Skin epidermis (tissue), 12 donors: Measurements from ENCODE around the gene POM121.
"Not testable (repeated sequence)": the region's sequence is repeated elsewhere in the genome, so short reads cannot be mapped to it uniquely, and the experiment has no call there.

Experiments
- H3K27ac ChIP-seq, 21 experiments: fragments of 200-600 bp; sonication (generic) in 11 of 21; one replicate each; pipeline ENCODE4 v1.5.0; 2020; ENCODE audit warnings: mild to moderate bottlenecking in 3 of 21, inconsistent platforms in 2 of 21, moderate library complexity in 2 of 21
- H3K4me3 ChIP-seq, 7 experiments: fragments of 200-600 bp; sonication (generic) in 2 of 7; one replicate each; pipeline ENCODE4 v1.5.0; 2020; ENCODE audit warnings: inconsistent platforms in 2 of 7, mild to moderate bottlenecking in 2 of 7, moderate library complexity in 1 of 7

Gene POM121

DNA sequence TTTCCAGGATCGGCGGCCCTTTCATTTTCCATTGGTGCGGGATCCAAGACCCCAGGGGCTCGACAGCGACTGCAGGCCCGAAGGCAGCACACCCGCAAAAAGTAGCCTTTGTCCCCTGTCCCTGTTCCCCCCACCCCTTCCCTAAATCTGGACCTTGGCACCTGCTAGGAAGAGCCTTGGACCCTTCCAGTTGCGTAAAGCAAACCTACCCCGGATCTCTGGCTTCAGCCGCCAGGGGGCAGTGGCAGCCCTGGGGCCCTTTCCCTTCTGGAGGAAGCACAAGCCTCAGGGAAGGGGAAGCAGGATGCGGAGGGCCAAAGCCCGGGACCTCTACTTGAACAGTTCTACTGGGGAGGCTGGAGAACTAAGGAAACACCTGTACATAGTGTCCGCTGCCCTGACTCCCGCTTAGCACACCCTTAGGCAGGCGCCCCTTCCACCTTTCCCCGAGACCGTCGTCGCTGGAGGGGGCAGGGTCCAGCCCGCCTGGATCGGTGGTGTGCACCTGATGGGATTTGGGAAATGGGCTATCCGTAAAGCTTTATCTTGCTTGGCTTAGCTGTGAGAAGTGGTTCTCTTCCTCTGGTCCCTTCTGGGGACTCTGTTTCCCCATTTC lies 21.3 kb downstream of the POM121 start:
- H3K27ac ChIP-seq, H3K4me3 ChIP-seq: not testable (repeated sequence)

DNA sequence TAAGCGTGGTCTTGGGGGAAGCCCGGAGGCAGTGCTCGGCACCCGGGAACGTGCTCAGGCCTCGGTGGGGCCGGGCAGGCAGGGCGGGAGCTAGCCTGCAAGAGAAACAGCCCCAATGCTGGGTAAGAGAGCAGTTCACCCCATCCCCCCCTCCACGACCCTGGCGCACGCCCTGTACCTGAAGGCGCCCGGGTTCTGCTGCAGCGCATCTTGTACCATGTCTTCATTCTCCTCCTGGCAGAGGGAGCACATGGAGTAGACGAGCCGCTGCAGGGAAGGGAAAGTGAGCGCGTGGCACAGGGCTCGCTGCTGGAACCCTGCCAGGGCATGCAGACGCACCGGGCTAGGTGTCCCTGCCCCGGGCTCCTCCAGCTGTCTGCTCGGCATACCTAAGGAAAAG lies 23.8 kb downstream of the POM121 start:
- H3K27ac ChIP-seq, H3K4me3 ChIP-seq: not testable (repeated sequence)

DNA sequence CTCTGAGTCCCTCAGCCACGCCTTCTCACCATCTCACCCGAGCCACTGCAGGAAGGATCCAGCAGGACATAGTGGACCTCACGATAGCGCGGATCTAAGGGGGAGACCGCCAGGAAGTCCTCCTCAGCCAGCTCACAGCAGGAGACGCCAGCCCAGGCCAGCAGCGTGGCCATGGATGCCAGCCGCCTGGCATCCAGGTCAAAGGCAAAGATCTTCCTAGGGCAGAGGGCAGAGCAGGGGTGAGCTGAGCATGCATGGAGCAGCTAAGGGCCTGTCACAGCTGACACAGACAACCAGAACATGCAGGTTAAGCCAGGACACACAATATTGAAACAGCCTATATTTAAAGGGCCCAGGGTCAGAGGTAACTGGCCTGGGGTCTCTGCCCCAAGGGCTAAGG lies 24.4 kb downstream of the POM121 start:
- H3K27ac ChIP-seq, H3K4me3 ChIP-seq: not testable (repeated sequence)

DNA sequence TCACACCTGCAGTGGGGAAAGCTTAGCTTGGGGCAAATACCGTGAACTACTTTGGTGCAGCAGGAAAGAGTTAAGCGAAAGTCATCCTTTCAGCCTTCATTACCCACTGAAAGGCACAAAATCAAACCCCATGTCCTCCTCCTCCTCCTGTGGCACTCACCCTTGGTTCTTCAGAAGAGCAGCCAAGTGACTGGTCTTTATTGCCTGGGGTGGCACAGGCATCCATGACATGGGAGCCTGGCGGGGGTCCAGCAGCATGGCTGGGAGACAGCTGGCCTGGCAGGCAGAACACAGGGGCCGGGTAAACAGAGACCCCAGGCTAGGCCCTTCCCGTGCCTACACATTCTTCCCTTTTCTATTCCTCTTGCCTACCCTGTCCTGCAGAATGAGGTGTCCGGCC lies 24.8 kb downstream of the POM121 start:
- not testable (repeated sequence) for H3K4me3 ChIP-seq, H3K27ac ChIP-seq

DNA sequence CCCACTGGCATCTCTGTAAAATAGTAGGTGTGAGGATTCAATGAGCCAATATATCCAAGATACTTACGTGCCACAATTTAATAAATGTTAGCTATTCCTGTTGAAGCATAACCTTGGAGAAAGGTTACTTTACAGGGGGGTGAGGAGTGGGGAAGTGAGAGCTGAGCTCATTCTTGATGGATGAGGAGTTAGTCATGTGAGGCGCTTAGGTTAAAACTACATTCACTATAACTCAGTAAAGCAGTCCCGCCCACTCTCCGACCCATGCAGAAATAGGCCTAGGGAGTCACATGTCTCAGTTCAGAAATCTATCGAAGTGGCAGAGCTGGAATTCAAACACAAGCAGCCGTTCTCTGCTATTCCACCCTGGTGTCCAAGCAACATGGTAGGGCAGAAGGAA lies 25.5 kb downstream of the POM121 start:
- H3K4me3 ChIP-seq, H3K27ac ChIP-seq: not testable (repeated sequence)

DNA sequence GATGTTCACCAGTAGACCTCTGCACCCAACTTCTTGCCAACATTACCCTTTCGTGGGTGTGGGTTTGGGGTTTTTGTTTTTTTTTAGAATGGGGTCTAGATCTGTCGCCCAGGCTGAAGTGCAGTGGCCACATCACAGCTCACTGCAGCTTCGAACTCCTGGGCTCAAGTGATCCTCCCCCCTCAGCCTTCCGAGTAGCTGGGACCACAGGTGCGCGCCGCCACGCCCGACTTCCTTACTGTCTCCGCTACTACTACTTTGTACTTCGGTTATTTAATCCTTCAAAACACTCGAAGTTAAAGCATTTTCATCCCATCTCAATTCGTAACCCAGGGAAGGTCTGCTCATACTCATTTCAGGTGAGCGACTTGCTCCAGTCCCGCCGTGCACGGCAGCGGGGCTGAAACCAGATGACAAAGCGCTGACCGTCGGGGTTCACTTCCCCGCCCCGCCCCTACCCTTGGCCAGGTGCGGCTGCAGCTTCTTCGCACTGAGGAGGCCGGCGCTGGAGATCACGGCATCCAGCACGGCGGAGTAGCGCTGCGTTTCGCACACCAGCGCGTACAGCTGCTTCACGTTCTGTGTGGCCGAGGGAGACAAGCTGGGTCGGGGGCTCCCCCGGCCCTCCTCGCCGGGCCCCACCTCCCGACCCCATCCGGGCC lies 29.1 kb downstream of the POM121 start:
- H3K4me3 ChIP-seq: peak overlapping the region in 5 of 7 experiments; percentile 23 to 43 (median 32)
- H3K27ac ChIP-seq: not testable (repeated sequence)

DNA sequence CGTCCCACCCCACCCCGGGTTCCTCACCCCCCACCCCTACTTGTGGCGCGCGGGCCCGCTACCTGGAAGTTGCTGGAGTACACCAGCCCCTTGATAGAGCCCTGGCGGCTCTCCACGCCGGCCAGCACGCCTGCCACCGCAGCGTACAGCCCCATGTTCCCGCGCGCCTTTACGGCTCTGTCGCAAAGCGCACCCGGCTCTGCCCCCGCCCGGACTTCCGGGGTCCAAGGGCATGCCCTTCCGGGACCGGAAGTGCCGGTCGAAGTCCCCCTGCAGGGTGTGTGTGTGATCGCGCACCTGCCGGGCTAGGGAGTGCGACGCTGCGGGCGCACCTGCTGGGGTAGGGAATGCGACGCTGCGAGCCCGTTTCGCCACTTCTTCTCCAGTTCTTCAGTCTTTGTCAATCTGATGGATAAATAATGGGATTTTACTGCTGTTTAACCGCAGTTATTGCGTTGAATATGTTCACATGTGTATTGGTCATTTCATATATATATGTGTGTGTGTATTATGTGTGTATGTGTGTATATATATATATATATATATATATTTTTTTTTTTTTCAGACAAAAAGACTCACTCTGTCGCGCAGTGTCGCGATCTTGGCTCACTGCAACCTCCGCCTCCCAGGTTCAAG lies 29.8 kb downstream of the POM121 start:
- H3K4me3 ChIP-seq: peak overlapping the region in 5 of 7 experiments; percentile 23 to 43 (median 32)
- H3K27ac ChIP-seq: not testable (repeated sequence)

DNA sequence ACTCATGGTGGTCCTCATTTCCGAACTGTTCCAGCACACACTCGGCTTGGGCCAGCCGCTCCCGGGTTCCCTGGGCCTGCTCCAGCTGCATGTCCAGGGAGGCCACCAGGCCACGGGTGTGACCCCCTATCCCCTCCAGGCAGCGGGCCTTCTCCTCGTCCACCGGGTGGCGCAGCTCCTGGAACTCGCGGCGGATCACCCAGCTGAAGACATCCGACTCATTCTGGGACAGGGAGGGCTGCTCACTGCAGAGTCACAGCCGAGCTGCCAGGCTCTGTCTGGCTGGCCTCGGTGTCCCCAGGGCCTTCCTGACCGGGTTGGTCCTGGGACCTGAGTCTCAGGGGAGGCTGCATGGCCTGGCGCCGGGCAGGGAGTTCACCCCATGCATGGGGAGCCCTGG lies 35.1 kb downstream of the POM121 start:
- not testable (repeated sequence) for H3K27ac ChIP-seq, H3K4me3 ChIP-seq

DNA sequence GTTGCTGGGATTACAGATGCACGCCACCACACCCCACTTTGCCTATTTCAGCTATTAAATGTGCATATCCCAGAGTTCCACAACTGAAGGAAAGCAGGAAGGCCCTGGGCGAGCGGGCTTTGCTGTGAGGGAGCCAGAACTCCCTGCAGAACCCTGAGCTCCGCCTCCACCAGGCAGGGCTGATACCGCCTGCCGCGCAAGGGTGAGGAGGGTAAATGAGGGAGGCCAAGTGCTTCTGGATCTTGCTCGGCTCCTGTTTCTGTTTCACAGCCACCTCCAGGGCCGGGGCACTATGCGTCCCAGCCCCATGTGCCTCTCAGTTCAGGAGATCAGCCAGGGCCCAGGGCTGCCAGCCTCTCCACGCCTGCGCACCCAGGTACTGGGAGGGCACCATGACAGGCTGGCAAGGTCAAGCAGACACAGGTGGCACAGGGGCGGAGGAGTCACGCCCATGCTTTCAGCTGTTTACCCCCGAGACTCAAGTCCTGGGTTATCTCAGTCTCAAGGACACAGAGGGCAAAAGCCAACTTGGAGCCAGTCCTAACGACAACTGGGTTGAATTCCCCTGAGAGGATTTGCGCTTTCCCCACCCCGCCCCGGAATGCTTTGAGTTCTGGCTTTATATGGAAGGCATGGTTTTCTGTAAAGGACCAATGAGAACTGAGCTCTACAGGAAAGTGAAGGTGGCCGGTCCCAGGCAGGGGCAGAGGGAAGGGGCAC lies 35.9 kb downstream of the POM121 start:
- not testable (repeated sequence) for H3K27ac ChIP-seq, H3K4me3 ChIP-seq

DNA sequence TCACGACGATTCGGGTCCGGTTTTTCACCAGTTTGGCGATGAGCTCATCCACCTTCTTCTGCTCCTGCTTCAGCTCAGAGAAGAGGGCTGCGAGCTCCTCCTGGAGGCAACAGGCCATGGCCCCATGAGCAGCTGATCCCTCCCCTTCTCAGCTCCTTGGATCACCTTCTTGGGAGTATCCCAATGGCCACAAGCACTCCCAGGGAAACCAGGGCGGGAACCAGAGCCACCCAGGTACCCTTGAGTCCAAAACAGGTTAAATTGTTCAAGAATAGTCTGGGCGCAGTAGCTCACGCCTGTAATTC lies 36.4 kb downstream of the POM121 start:
- not testable (repeated sequence) for H3K27ac ChIP-seq, H3K4me3 ChIP-seq

DNA sequence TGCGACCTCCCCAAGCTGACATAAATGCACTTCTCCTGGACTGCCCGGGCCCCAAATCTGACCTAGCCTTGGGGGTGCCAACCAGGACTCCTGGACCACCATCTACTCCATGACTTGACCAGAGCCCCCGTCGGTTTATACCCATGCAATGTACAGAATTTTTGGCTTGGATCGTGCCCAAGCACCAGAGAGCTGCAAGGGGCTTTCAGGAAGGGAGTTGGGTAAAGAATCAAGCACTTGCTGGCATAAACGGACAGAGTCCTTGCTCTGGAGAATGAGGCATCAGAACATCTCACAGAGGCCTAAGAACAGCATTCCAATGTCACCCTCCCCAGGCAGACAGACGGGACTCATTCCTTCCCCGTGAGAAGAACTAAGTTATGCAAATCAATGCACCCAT lies 38.2 kb downstream of the POM121 start:
- H3K4me3 ChIP-seq, H3K27ac ChIP-seq: not testable (repeated sequence)

DNA sequence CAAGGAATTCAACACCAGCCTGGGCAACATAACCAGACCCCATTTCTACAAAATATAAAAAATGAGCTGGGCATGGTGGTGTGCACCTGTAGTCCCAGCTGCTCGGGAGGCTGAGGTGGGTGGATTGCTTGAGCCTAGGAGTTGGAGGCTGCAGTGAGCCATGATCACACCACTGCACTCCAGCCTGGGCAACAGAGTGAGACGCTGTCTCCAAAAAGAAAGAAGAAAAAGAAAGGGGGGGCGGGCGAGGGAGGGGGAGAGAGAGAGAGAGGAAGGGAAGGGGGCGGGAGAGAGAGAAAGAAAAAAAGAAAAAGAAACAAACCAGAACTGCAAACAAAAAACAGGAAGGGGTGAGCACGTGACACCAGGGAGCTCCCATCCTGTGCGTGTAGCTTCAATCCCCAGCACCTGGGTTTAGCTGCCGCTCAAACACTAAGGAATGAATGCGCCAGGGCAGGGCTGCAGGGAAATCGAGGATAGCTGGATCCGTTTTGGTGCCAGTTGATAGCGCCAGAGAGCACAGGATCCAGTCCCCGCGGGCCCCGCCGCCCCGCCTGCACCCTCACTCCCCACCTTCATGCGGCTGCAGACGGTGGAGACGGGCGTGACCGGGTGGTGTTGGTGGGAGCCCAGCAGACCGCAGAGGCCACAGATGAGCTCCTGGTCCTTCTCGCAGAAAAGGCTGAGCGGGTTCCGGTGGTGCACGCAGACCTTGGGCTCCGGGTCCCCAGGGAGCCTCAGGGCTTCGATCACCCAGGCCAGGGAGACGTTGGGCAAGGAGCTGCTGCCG lies 40.5 kb downstream of the POM121 start:
- H3K27ac ChIP-seq, H3K4me3 ChIP-seq: not testable (repeated sequence)

DNA sequence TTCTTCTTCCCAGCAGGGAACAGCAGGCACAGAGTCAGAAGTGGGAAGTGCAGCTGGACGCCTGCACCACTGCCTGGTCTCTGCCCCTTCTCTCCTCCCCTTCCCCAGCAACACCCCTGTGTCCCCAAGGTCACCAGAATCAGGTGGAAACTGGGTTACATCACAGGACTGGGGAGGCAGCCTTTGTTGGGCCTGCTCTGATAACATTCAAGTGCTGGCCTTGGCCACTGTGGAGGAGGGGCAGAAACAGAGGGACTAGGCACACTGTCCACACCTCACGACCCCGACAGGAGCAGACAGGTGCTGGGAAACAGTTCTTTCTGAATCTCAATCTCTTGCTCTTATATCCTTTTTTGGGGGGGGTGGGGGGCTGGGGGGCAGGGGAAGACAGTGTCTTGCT lies 42.0 kb downstream of the POM121 start:
- H3K4me3 ChIP-seq, H3K27ac ChIP-seq: not testable (repeated sequence)

DNA sequence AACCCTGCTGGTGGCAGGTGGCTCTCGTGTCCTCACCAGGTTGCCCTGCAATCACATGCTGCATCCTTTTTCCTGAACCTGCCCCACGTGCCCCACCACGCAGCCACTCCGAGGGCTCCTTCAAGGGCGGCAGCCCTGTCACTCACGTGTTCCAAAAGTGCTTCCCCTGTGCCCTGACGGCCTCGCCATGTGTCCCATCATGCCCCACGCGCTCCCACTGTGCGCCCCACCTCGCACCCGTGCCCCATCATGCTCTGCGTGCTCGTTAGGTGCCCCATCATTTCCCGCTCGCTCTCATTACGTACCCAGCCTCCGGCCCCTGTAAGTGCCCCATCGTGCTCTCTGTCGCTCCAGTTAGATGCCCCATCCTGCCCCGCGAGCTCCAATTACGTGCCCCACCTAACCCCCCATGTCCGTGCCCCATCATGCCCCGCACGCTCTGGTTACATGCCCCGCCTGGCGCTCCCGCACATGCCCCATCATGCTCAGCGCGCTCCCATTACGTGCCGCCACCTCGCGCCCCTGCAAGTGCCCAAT lies 44.2 kb downstream of the POM121 start, which contains the start of gene TRIM74:
TSS of gene TRIM74 (minus strand) at position 487 of the 537 bp plus-strand sequence. CDS start 3,309 bp downstream, outside the sequence.
- not testable (repeated sequence) for H3K4me3 ChIP-seq, H3K27ac ChIP-seq

DNA sequence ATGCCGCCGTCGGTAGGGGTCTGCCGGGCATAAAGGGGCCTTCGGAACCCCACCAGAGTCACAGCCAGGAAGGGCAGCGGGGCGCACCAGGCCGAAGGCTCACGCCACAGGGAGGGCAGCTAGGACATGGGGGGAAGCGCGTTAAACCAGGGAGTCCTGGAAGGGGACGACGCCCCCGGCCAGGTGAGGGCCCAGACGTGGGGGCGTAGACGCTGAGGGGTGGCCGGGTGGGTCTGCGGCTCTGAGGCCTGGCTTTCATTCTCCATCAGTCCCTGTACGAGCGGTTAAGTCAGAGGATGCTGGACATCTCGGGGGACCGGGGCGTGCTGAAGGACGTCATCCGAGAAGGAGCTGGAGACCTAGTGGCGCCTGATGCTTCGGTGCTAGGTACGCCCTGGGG lies 44.8 kb downstream of the POM121 start:
- H3K27ac ChIP-seq, H3K4me3 ChIP-seq: not testable (repeated sequence)

DNA sequence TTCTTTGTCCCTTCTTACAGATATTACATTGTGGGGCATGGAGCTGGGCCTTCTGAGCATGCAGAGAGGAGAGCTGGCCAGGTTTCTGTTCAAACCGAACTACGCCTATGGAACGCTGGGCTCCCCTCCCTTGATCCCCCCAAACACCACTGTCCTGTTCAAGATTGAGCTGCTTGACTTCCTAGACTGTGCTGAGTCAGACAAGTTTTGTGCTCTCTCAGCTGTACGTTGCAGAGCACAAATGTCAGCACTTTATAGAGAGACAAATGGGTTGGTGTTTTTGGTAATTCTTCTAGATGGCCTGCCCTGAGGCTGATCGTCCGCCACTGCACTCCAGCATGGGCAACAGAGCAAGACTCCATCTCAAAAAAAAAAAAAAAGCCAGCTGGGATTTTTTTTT lies 46.6 kb downstream of the POM121 start:
- H3K4me3 ChIP-seq, H3K27ac ChIP-seq: not testable (repeated sequence)

DNA sequence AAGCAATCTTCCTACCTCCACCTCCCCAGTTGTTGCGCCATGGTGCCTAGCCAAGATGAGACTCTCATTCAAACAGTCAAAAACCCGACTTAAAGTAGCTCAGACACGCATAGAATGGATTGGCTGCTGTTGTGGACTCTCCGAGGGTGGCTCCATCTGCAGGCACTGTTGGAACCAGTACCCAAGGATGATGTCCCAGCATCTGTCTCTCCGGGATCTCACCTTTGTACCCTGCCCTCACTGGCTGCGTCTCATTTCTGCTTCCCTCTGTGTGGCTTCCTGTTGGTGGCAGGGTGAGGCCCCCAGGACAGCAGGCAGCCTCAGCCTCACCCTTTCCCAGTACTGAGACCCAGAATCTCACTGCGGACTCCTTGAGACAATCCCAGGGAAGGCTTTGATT lies 49.9 kb downstream of the POM121 start:
- H3K4me3 ChIP-seq, H3K27ac ChIP-seq: not testable (repeated sequence)

DNA sequence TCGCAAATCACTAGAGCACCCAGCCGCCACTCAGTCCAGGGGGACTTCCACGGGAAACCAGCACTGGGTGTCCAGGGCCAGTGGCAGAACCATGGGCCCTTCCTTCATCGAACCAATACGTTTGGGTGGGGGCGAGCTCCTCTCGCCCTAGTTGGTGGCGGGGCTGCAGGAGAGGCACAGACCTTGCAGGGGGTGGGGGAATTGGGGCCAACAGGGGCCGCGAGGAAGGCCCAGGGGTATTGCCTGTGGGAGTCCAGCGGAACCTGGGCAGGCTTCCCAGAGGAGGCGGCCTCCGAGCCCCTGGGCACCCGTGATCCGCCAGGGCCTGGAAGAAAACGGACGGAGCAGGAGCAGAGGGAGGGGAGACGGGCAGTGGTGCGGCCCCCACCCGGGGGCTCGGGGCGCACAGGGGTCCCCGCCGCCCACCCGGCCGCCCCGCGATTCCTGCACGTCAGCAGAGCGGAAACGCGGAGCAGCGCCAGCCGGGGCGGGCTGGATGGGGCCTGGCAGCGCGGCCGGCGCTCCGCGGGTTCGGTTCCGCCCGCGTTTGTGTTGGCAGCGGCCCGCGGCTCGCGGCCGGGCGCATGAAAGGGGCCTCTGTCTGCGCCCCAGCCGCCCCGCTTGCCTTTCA lies 50.9 kb downstream of the POM121 start:
- not testable (repeated sequence) for H3K27ac ChIP-seq, H3K4me3 ChIP-seq

DNA sequence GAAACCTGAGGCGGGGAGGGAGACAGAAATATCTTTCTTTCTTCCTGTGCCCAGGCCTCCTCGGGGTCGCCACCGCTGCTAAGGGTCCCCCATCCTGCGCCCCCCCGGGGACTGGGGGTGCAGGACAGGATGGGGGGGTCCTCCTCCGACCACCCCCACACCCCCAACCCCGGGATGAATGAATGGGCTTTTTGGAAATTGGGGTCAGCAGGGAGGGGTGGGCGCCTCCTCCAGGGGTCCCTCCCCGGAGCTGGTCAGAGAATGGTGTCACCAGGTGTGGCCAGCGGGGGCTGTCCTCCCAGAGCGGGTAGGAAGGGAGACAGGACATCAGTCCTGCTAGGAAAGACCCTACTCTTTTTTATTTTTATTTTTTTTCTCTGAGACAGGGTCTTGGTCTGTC lies 51.5 kb downstream of the POM121 start:
- not testable (repeated sequence) for H3K27ac ChIP-seq, H3K4me3 ChIP-seq
